H1 (cell line): ENCODE measurements around the gene CCDC13.

ENCODE experiments used
- CBX8 ChIP-seq: fragments of 300-800, 300-1000 bp; sonication (generic); IDR thresholded peaks from 2 replicates; pipeline ENCODE4 v1.7.1; 2016; ENCODE audit warnings: low read depth, low read length, borderline replicate concordance
- CHD1 ChIP-seq: IDR thresholded peaks from 2 replicates; pipeline ENCODE4 v1.6.1; 2012; ENCODE audit warnings: low read depth, low read length, improper control_type of control experiment
- POLR2A ChIP-seq, 2 experiments: IDR thresholded peaks; 1 replicate in 1 of 2; 2 replicates in 1 of 2; pipeline ENCODE4 v1.6.1; 2011; ENCODE audit warnings: low read depth in 2 of 2, low read length in 2 of 2, mild to moderate bottlenecking in 2 of 2; ENCODE audit errors: control extremely low read depth in 1 of 2
- SP1 ChIP-seq: IDR thresholded peaks from 2 replicates; pipeline ENCODE4 v1.6.1; 2011; ENCODE audit warnings: low read depth, low read length
- TBP ChIP-seq: IDR thresholded peaks from 2 replicates; pipeline ENCODE4 v1.6.1; 2011; ENCODE audit warnings: low read depth, low read length, improper control_type of control experiment
- YY1 ChIP-seq: IDR thresholded peaks from 2 replicates; pipeline ENCODE4 v1.6.1; 2011; ENCODE audit warnings: low read depth, mild to moderate bottlenecking, low read length
- TF ChIP-seq, protein P1 (sequence below): IDR thresholded peaks from 2 replicates; pipeline ENCODE4 v1.6.1; 2011; ENCODE audit warnings: low read depth, mild to moderate bottlenecking, low read length; ENCODE audit not compliant: insufficient read depth
- TF ChIP-seq, protein P2 (sequence below), 3 experiments: IDR thresholded peaks; 1 replicate in 2 of 3; 2 replicates in 1 of 3; pipeline versions ENCODE4 v1.5.1 to v1.6.1; 2011; ENCODE audit warnings: low read length in 3 of 3, mild to moderate bottlenecking in 3 of 3, inconsistent platforms in 2 of 3, low read depth in 1 of 3, moderate library complexity in 1 of 3; ENCODE audit not compliant: insufficient read depth in 1 of 3; ENCODE audit errors: control extremely low read depth in 1 of 3

DNA sequence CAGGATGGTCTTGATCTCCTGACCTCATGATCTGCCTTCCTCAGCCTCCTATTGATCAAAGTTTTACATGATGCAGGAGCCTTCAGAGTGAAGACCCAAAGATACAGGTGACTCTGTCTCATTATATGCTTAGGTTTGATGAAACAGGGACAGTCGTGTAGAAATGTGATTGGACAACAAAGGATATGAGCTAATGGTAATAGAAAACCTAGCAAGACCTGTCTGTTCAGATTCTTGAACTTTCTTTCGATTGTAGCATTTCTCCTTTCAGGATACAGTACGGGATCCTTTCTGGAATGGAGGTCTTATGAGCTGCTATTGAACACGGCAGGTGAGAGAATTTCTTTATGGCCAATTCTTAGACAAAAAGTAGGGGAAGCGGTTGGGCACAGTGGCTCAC is 36.1 kb upstream of the CCDC13 start, which contains the start of gene ACKR2:
- TF ChIP-seq TBP, result no peak
- TF ChIP-seq CBX8, result no peak
- no peak for TF ChIP-seq CHD1
- no peak for TF ChIP-seq SP1
- TF ChIP-seq, protein P1, sequence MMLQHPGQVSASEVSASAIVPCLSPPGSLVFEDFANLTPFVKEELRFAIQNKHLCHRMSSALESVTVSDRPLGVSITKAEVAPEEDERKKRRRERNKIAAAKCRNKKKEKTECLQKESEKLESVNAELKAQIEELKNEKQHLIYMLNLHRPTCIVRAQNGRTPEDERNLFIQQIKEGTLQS, result no peak
- TF ChIP-seq YY1, result no peak
- TF ChIP-seq, protein P2, sequence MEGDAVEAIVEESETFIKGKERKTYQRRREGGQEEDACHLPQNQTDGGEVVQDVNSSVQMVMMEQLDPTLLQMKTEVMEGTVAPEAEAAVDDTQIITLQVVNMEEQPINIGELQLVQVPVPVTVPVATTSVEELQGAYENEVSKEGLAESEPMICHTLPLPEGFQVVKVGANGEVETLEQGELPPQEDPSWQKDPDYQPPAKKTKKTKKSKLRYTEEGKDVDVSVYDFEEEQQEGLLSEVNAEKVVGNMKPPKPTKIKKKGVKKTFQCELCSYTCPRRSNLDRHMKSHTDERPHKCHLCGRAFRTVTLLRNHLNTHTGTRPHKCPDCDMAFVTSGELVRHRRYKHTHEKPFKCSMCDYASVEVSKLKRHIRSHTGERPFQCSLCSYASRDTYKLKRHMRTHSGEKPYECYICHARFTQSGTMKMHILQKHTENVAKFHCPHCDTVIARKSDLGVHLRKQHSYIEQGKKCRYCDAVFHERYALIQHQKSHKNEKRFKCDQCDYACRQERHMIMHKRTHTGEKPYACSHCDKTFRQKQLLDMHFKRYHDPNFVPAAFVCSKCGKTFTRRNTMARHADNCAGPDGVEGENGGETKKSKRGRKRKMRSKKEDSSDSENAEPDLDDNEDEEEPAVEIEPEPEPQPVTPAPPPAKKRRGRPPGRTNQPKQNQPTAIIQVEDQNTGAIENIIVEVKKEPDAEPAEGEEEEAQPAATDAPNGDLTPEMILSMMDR (IDR thresholded peaks at IDR 0.05; ENCODE audit: control extremely low read depth in 1 of 3, insufficient read depth in 1 of 3, low read depth in 1 of 3, low read length in 3 of 3), result no peak
- no peak for TF ChIP-seq POLR2A (IDR thresholded peaks at IDR 0.05; ENCODE audit: control extremely low read depth in 1 of 2, low read depth in 2 of 2, low read length in 2 of 2)
